Transverse colon (tissue), 3 donors: ENCODE data around the gene GALNT8.

Experiments used
- CTCF ChIP-seq, 5 experiments: fragments of 200-600 bp in 3 of 5; fragments of 450-650 bp in 2 of 5; sonication (generic) in 3 of 5; IDR thresholded peaks; 1 replicate in 2 of 5; 2 replicates in 3 of 5; pipeline ENCODE4 v1.5.1; 2016 to 2017; ENCODE audit warnings: antibody characterized with exemption in 5 of 5, inconsistent platforms in 3 of 5, mild to moderate bottlenecking in 2 of 5, moderate library complexity in 1 of 5
- POLR2A ChIP-seq: fragments of 450-650 bp; IDR thresholded peaks from one replicate; pipeline ENCODE4 v1.6.1; 2016; ENCODE audit warnings: antibody characterized with exemption, mild to moderate bottlenecking, moderate library complexity

- TF ChIP-seq POLR2A, result no peak
- TF ChIP-seq CTCF (IDR thresholded peaks at IDR 0.05), result no peak
These were observed 5.3 kb upstream of the GALNT8 start for GRCh38 chr12:4714879-4715278.
